ENCODE data around the gene VKORC1L1.
"Not testable (repeated sequence)": the region's sequence is repeated elsewhere in the genome, so short reads cannot be mapped to it uniquely, and the experiment has no call there.

Gene VKORC1L1

GRCh38 chr7:65938336-65938895, 65.5 kb downstream of the VKORC1L1 start:
- DNase-seq (ENCODE audit: low read depth) = no peak

- not testable (repeated sequence) for DNase-seq (ENCODE audit: low read depth)
These were observed 72.9 kb downstream of the VKORC1L1 start for GRCh38 chr7:65945787-65946186.

- DNase-seq (ENCODE audit: low read depth) = no peak
These were observed 74.0 kb downstream of the VKORC1L1 start for GRCh38 chr7:65946904-65947303.

- DNase-seq (ENCODE audit: low read depth) = no peak
These were observed 79.1 kb downstream of the VKORC1L1 start for GRCh38 chr7:65951837-65952578.

- no peak for DNase-seq (ENCODE audit: low read depth)
These were observed 80.3 kb downstream of the VKORC1L1 start for GRCh38 chr7:65953001-65953720.

- no peak for DNase-seq (ENCODE audit: low read depth)
These were observed 81.1 kb downstream of the VKORC1L1 start for GRCh38 chr7:65953890-65954450.

- DNase-seq (ENCODE audit: low read depth) = no peak
These were observed 82.8 kb downstream of the VKORC1L1 start for GRCh38 chr7:65955718-65956117.

GRCh38 chr7:65960351-65961074, 87.6 kb downstream of the VKORC1L1 start:
- DNase-seq (ENCODE audit: low read depth) = no peak

GRCh38 chr7:65962033-65962432, 89.2 kb downstream of the VKORC1L1 start:
- no peak for DNase-seq (ENCODE audit: low read depth)

- not testable (repeated sequence) for DNase-seq (ENCODE audit: low read depth)
These were observed 91.8 kb downstream of the VKORC1L1 start for GRCh38 chr7:65964671-65965070.

GRCh38 chr7:65966146-65966545, 93.3 kb downstream of the VKORC1L1 start:
- no peak for DNase-seq (ENCODE audit: low read depth)

GRCh38 chr7:65967361-65968155, 94.7 kb downstream of the VKORC1L1 start:
- DNase-seq (ENCODE audit: low read depth) = no peak

- no peak for DNase-seq (ENCODE audit: low read depth)
These were observed 95.6 kb downstream of the VKORC1L1 start for GRCh38 chr7:65968256-65969185.

- no peak for DNase-seq (ENCODE audit: low read depth)
These were observed 98.1 kb downstream of the VKORC1L1 start for GRCh38 chr7:65971021-65971420.

- no peak for DNase-seq (ENCODE audit: low read depth)
These were observed 100.1 kb downstream of the VKORC1L1 start for GRCh38 chr7:65972976-65973375.

GRCh38 chr7:65974191-65974801, 101.4 kb downstream of the VKORC1L1 start:
- DNase-seq (ENCODE audit: low read depth) = no peak

- no peak for DNase-seq (ENCODE audit: low read depth)
These were observed 102.0 kb downstream of the VKORC1L1 start for GRCh38 chr7:65974876-65975275.

GRCh38 chr7:65975814-65976445, 103.1 kb downstream of the VKORC1L1 start:
- DNase-seq (ENCODE audit: low read depth) = no peak

- DNase-seq (ENCODE audit: low read depth) = no peak
These were observed 103.9 kb downstream of the VKORC1L1 start for GRCh38 chr7:65976659-65977196.
